CD4-positive, alpha-beta T cell treated with Interleukin-2 at 100 ng/mL for 4 hours (primary cell): ENCODE measurements around the gene MOGAT1.
"Not testable (repeated sequence)": the region's sequence is repeated elsewhere in the genome, so short reads cannot be mapped to it uniquely, and the experiment has no call there.

Experiments used
- DNase-seq: peaks from one replicate; pipeline ENCODE4 v3.0.0-alpha.2; 2020; ENCODE audit warnings: low spot score

MOGAT1 gene

DNA sequence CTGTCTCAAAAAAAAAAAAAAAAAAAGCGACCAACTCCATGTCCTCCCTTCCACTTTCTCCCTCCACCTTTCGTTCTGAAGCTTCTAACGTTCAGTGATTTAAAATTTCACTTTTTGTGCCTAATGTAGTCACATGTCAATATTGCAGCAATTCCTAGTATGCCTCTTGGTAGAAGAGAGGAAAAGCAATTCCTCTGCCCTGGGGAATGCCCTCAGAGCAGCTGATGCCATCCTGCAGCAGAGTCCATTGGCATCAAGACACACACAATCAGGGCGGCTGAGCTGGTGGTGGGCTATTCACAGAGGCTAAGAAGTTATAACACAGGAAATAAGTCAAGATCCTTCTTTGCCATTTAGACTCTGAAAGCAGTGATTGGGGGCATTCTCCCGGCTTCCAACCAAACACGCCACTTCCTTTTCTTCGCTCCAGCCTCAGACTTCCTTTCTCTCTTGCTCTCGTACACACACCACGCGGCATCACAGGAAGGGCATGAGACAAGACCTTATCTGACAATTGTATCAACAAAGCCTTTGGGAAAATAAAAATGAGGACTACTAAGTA, 71.9 kb downstream of the MOGAT1 start:
- no peak for DNase-seq

DNA sequence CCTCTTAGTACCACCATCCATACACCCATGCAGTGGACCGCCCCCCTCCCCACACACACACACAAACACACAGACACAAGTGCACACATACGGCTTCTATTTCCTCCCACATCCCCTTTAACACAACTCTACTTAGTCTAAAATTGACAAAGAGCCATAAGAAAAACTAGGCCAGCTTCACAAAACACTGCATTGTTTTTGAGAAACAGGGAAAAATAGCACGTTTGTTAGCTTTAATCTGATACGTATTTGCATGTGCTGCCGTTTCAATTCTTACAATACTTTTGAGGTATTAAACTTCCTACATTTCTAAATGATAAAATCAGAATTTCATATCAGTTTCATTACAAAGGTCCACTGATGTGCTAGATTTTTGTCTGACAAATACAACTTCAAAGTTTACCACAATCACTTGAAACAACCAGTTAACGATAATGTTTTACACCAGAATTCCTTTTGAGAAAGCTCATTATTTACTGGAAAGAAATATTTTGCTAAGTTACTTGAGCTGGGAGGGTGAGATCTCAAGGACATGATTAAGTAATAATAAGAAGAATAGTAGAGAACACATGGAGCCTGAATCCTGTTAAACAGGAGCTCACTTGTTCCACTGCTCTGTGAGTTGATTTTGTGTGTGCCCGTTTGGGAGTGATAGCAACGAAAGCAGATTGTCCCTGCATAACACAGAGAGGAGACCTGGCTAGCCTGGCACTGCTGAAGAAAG, 74.5 kb downstream of the MOGAT1 start:
- no peak for DNase-seq

DNA sequence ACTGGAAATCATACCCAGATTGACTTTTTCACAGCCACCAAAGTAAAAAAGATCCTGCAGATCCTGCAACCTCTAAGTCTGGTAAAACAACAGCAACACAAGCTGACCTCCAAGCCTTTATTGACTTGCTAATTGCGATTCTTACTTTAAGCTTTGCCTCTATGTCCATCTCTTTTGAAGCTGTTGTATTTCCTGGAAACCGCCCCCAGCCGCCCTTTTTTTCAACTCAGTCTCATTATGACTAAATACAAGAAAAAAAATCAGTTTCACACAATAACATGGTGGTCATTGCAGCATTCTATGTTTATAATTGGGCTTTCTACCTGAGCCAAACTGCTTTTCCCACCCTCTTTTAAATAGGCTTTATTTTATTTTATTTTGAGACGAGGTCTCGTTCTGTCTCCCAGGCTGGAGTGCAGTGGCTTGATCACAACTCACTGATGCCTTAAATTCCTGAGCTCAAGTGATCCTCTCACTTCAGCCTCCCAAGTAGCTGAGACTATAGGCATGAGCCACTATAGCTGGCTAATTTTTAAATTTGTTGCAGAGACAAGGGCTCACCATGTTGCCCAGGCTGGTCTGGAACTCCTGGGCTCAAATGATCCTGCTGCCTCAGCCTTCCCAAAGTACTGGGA, 76.2 kb downstream of the MOGAT1 start:
- DNase-seq: no peak

DNA sequence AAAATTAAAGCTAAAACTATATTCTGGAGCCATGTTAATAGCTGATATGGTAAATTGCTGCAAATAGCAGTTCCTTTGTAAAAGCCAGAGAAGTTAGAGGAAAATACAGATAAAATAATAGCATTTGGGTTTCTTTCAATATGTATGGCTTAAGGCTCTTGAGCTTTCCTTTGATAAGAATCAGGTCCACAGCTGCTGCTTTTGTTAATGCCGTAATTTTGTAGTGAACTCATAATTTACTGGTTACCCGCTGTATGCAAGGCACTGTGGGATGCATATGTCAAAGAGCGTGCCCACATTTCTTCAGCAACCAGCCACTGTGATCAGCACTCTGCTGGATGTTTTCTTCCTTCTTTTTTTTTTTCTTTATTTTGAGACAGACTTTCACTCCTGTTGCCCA, 79.1 kb downstream of the MOGAT1 start:
- no peak for DNase-seq

DNA sequence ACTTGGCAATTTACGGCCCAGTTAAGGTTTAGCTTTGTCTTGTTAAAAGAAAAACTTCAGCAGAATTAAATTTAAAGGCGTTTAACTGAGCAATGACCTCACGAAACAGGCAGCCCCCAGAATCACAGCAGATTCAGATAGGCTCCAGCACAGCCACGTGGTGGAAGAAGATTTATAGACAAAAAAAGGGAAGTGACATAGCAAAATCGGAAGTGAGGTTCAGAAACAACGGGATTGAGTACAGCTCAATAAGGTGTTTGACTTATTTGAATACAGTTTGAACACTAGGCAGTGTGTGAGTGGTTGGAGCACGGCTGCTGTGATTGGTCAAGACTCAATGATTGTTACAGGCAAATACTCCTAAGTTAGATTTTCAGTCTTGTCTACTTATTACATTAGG, 79.8 kb downstream of the MOGAT1 start:
- no peak for DNase-seq

DNA sequence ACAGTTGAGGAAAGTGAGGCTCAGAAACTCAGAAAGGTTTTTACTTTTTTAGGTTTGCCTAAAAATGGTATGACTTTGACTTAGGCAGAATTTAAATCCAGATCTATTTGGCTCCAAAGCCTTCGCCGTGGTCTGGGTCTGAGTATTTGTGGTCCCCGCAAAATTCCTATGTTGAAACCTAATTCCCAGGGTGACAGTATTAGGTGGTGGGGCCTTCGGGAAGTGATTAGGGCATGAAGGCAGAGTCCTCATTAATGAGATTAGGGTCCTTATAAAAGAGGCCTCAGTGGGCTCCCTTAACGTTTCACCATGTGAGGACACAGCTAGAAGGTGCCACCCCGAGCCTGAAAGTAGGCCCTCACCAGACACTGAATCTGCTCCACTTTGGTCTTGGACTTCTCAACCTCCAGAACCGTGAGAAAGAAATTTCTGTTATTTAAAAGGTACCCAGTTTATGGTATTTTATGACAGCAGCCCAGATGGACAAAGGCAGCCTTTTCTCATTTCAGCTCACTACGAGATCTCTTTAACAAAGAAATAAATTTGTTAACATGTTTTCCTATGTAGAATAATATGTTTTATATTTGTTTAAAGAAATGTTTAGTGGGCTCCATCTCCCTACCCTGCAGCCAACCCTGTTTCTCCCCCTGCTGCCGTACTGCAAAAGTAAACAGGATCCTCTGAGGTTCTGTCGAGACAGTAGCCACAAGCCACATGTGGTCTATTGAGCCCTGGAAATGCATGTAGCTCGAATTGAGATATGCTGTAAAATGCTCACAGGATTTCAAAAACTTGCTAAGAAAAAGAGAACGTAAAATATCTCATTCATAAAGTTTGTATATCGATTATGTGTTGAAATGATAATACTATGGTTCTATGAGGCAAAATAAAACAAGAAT, 80.6 kb downstream of the MOGAT1 start:
- no peak for DNase-seq

DNA sequence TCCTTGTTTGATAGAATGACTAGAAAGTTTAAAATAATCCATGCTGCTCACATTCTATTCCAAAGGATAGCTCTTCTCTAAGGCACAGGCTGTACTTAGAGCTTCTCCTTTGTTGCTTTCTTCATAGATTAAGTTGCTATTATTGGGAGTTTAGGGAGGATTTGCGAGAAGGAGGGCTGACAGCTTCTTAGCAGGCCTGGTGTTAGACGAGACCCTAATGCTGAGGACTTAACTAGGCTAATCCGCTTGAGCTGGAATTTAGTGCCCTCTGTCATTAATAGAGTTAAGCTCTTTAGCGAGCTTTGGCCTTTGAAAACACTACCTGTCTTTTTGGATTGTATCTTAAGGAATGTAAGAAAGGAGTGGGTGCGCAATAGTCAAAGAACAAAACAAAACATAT, 81.3 kb downstream of the MOGAT1 start:
- DNase-seq: no peak

GRCh38 chr2:222753251-222753824, 81.9 kb downstream of the MOGAT1 start:
- DNase-seq: no peak

GRCh38 chr2:222754324-222754930, 83.0 kb downstream of the MOGAT1 start:
- no peak for DNase-seq

- DNase-seq: not testable (repeated sequence)
These were observed 84.1 kb downstream of the MOGAT1 start for GRCh38 chr2:222755593-222755992.

- DNase-seq: no peak
These were observed 84.9 kb downstream of the MOGAT1 start for GRCh38 chr2:222756362-222756831.

GRCh38 chr2:222756951-222757650, 85.6 kb downstream of the MOGAT1 start:
- no peak for DNase-seq
